HG03280 (cell line): ENCODE results near the gene ATF5.

Source experiments
- ATAC-seq: cut with Tn5 transposase; IDR thresholded peaks from one replicate; pipeline ENCODE4 v1.9.1; 2021; ENCODE audit warnings: mild to moderate bottlenecking, moderate library complexity; ENCODE audit not compliant: unreplicated experiment

The ATF5 gene

DNA sequence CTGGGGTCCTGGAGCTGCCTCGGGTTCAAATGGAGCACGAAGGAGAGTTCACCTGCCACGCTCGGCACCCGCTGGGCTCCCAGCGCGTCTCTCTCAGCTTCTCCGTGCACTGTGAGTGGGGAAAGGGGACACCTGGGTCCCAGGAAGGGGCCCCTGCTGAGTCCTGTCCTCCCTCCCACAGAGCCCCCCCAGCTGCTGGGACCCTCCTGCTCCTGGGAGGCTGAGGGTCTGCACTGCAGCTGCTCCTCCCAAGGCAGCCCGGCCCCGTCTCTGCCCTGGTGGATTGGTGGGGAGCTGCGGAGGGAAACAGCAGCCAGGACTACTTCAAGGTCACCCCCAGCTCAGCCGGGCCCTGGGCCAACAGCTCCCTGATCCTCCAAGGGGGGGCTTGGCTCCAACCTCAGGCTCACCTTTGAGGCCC, 43.0 kb downstream of the ATF5 start:
- ATAC-seq = no peak

DNA sequence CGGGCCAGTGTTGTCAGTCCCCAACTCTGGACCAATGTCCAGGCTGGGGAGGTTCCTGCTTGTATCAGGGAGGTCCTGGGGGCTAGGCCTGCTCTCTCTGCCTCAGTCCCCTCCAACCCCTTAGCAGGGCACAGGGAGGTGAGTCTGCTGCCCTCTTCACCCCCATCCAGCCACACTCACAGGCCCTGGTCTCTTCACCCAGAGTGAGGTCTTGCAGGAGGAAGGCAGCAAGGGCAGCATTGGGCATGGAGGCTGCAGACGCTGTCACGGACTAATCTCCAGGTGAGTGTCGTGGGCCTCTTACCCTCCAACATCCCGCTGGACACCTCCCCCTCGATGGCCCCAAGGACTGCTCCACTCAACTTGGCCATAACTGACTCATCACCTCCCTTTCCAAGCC, 43.8 kb downstream of the ATF5 start:
- ATAC-seq = no peak

DNA sequence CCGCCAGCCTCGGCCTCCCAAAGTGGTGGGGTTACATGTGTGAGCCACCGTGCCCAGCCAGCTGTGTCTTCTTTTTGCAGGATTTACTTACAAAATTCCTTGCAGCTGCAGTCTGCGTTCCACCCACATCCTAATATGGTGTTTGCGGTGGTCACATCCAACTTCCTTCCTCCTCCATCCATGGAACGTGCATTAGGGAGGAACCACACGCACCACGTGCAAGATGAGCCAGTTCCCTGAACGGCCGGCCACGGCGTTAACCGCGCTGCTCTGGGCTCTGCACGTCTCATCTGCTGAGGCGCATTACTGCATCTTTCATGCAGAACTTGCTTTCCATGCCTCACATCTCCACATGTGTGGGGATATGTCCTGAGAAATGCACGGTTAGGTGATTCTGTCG, 45.0 kb downstream of the ATF5 start:
- no peak for ATAC-seq

DNA sequence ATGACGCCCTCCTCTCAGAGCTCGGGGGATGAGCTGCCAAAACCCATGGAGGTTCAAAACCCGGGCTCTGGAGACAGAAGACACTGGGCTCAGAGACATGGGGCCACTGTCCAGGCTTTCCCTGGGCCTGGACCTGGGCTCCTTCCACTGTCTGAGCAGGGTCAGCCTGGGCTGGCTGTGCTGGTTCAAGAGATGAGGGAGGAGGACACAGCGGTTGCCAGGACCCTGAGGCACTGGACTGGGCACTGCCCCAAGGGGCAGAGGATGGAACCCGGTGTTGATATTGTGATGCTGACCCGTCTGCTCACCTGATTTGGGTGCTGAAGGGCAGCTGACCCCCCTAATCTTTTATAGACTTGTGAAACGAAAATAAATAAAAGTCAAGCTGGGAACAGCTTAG, 46.0 kb downstream of the ATF5 start:
- no peak for ATAC-seq

DNA sequence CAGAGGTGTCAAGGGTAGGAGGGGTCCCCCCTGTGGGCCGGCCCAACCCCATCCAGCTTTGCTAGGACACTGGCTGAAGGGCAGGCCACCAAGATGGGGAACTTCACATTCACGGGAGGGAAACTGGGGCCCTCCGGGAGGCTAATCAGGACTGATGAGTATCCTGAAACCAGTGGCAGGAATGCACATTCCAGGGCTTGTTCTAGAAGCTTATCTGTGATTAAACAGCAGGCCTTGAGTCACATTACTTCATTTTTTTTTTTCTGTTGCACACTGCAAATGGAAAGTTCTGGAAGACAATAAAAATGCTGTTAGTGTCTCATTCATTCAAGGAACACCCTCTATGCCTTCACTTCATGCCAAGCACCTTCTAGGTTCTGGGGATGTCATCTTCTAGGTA, 47.5 kb downstream of the ATF5 start:
- ATAC-seq = no peak

DNA sequence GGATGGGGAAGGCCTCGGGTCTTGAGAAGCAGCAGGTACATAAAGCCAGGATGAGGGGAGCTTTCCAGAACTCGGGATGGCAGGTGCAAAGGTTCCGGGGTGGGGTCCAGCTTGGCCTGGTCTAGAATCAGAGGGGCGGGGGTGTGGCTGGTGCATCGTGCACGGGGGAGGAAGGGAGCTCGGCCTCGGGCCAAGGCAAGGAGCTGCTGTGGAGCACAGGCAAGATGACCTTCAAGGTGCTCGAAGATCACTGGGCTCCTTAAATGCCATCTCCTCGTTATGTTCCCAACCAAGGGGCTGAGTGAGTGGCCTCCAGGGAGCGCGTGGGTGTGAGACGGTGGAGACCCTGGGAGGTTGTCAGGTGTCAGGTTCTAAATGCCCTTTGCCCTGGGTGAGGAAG, 48.1 kb downstream of the ATF5 start:
- ATAC-seq = no peak

DNA sequence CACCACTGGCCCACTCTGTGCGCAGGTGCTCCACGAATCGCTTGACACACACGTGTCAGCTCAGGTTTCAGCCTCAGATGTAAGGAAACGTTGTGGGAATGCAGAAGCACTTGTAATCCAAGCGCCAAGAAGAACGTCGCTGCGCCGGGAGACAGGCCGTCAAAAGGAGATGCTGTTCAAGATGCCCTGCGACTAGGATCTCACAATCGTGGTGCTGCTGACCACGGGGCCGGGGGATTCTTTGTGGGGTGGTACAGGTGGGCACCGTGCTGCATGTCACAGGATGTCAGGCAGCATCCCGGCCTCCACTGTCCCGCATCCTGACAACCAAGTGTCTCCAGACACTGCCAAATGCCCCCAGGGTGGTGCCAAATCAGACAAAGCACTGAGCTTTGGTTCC, 48.9 kb downstream of the ATF5 start:
- ATAC-seq = no peak

DNA sequence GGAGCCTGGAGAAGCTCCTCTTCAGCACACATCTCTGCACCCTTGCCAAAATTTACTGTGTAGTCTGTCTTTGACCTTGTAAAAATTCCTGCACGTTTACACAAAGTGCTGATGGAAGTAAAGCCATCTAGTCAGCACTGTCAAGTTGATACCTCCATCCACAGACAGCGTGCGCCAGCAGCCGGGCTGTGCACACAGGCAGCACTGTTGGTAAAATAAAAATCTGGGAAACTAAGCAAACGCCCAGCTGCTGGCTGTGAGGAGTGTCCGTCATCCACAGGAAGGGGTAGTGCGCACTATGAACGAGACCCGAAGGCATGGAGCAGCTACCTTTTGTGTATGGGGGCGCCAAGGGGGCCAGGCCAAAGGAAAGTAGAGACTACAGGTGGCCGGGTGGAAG, 49.3 kb downstream of the ATF5 start:
- ATAC-seq = no peak

DNA sequence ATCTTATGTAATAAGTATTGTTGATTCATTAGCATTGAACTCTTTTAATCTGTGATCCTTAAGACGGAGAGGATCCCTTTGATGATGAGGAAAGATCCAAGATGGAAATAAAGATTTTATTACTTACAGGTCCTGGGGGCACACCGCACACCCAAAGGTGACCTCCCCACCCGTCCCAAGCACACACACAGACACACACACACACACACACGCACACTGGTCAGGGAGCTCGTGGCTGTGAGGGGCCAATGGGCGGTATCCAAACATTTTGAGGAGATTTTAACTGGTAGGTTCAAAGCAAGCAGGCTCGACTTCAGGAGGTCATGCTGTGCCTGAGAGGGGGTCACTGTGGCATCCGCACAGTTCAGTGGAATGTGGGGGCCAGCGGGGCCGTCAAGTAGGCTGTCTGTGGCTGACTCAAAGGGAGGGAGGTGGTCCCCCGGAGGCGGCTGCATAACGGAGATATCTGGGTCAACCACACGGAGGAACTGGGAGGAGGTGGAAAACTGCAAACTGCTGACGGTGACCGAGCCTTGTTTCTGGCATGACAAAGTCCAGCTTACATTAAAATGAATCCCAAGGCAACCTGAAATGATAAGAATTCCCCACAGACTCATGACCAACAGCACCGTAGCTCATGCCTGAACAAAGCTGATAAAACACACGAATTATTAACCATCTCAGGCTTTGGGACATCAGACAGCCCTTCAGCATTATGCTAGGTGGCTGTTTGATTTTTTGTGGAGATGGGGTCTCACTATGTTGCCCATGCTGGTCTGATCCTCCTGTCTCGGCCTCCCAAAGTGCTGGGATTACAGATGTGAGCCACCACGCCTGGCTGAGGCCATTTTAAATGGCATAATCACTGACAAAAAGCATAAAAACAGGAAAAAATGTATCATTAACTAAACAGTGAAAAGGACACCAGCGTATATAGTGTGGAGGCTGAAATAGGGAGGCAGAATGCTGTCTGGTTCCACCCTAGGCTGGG, 52.9 kb downstream of the ATF5 start:
- ATAC-seq = no peak
